Colonic mucosa (tissue), 4 donors: Measurements from ENCODE around the gene ABLIM2. TPM values are rescaled to one million over a fixed set of nuclear protein-coding genes. Genes with fewer than 3 reads are reported as not detected.
A peak's percentile ranks its signal among the peaks of the same experiment; 100 is the strongest.

ENCODE experiments used
- DNase-seq: peaks from one replicate; pipeline ENCODE4 v3.0.0-alpha.2; 2020
- H3K27ac ChIP-seq: fragments of 200-600 bp; one replicate; pipeline ENCODE4 v1.8.0; 2021
- H3K27me3 ChIP-seq: fragments of 200-600 bp; one replicate; pipeline ENCODE4 v1.8.0; 2021
- H3K36me3 ChIP-seq: fragments of 200-600 bp; one replicate; pipeline ENCODE4 v1.8.0; 2021
- H3K4me1 ChIP-seq: fragments of 200-600 bp; one replicate; pipeline ENCODE4 v1.8.0; 2021; ENCODE audit warnings: mild to moderate bottlenecking
- H3K4me3 ChIP-seq: fragments of 200-600 bp; one replicate; pipeline ENCODE4 v1.8.0; 2021
- H3K9ac ChIP-seq, 2 donors: one replicate each; pipeline ENCODE4 v1.7.0; 2013; ENCODE audit warnings: control low read depth in 2 of 2, low read depth in 2 of 2, low read length in 2 of 2
- H3K9me3 ChIP-seq: fragments of 200-600 bp; one replicate; pipeline ENCODE4 v1.8.0; 2021
- intact Hi-C: fragments of 100-400 bp; cut with DNase I; formaldehyde crosslinking; loops from one replicate; pipeline ENCODE4 v1.14.1; 2022
- total RNA-seq, 2 donors: library from RNA; stranded (reverse); fragmentation: NEBNext Ultra II Directional in 1 of 2; extraction: Animal tissue kit (Norgen Biotek cat#: 25700) in 1 of 2; gene quantifications; one replicate each; pipeline ENCODE4 v1.2.1, GENCODE V29; 2021
- TF ChIP-seq, protein P1 (sequence below): fragments of 200-600 bp; IDR thresholded peaks from one replicate; pipeline ENCODE4 v1.8.0; 2022; ENCODE audit warnings: antibody characterized with exemption, mild to moderate bottlenecking
- donor health status: healthy.
- donor health status: DM: no; HTN: no; CAD: no.
- donor health status: DM: no; HTN: no; CAD: no.

The ABLIM2 gene
- total RNA-seq, 2 donors from 2014 or later: 11.1 to 11.5 TPM

DNA sequence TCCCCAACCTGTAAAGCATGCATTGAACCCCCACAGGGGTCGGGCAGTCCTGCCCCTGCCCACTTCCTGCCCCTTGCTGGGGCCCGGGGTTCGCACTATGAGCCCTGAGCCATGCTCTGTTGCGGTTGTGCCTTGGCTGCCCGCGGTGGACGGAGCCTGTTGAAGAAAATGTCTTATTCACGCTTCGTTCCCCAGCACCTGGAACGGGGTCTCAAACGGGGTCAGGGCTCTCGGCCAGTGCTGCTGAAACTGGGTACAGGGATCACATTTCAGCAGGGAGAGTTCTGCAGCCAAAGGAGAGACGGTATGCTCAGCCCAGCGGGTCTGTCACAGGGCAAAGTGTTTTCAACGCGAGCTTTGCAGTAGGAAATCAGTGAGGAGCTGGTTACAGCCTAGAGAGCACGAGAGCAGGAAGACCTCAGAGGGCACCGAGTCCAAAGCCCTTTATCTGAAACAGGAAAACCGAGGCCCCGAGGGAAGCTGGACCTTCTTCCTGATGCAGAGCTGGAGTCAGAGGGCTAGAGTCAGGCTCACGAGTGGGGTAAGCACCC is 172.6 kb downstream of the ABLIM2 start:
- intact Hi-C loops: loop anchor here (5.0 kb wide), 2 partner anchors 49 to 224 kb away; partner anchors contain the start of gene AFAP1
- H3K27me3 ChIP-seq: no peaks in the 10 kb centered on the region
- H3K36me3 ChIP-seq: no peaks in the 10 kb centered on the region
- H3K9ac ChIP-seq: no peak overlapping the region
- H3K9me3 ChIP-seq: no peaks in the 10 kb centered on the region
- TF ChIP-seq, protein P1, sequence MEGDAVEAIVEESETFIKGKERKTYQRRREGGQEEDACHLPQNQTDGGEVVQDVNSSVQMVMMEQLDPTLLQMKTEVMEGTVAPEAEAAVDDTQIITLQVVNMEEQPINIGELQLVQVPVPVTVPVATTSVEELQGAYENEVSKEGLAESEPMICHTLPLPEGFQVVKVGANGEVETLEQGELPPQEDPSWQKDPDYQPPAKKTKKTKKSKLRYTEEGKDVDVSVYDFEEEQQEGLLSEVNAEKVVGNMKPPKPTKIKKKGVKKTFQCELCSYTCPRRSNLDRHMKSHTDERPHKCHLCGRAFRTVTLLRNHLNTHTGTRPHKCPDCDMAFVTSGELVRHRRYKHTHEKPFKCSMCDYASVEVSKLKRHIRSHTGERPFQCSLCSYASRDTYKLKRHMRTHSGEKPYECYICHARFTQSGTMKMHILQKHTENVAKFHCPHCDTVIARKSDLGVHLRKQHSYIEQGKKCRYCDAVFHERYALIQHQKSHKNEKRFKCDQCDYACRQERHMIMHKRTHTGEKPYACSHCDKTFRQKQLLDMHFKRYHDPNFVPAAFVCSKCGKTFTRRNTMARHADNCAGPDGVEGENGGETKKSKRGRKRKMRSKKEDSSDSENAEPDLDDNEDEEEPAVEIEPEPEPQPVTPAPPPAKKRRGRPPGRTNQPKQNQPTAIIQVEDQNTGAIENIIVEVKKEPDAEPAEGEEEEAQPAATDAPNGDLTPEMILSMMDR: no peak
- peaks cover 7% of the 10 kb centered on the region for H3K4me1 ChIP-seq
- H3K27ac ChIP-seq: no peak overlapping the region
- H3K4me3 ChIP-seq: no peak overlapping the region
- no peak for DNase-seq

DNA sequence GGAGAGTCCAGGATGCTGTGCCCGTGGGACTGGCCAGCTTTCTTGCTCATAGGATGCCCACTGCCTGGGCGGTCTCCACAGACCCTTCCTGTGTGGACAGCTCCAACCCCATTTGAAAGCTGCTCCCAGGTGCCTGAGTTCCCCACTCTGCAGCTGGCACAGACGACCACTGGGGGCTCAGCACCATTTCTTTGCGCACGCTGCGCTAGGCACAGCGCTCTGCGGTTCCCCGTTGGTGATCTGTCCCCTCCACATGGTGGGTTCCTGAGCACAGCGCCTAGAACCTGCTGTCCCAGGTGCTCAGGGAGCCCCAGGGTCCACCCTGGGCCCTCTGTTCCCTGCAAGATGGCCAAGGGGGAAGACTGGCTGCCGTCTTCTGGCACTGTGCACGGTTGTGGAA is 173.5 kb downstream of the ABLIM2 start:
- intact Hi-C loops: loop anchor here (5.0 kb wide), 2 partner anchors 48 to 223 kb away; partner anchors contain the start of gene AFAP1

DNA sequence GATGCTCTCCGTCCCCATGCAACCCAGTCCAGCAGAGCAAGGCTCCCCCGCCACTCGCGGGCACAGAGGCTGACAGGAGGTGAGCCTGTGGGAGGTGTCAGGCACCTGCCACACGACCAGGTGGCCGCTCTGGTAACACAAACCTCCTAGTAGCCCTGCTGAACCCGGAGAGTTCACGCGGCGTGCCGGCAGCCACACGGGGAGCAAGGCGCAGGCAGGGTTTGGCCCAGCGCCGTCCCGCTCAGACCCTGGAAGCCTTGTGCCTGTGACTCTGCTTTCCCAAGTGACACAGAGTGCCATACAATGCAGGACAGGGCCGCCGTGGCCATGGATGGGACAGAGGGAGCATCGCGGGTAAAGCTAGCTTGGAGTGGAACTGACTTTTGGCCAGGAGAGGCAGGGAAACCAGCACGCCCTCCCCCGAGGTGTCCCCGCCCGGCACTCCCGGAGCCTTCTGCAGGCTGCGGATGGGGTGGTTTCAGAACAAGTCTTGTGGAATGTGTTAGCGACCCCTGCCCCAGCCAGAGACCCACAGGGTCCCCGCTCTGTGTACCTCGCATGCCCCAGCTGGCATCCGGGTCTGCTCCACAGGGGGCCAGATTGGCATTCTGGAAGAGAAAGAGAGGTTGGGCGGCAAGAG is 174.2 kb downstream of the ABLIM2 start:
- Histone ChIP-seq H3K27me3 (no peaks in the 10 kb centered on the region), H3K4me1 (peaks cover 13% of the 10 kb centered on the region), H3K36me3 (no peaks in the 10 kb centered on the region), H3K9me3 (no peaks in the 10 kb centered on the region), H3K27ac (no peak overlapping the region), H3K9ac (peak overlapping the region; percentile 8 to 66), H3K4me3 (no peak overlapping the region)
- TF ChIP-seq, protein P1: no peak
- intact Hi-C loops: no loop called here
- peak; percentile 34 for DNase-seq

More for the DNA sequence above, 173.5 kb downstream of the ABLIM2 start:
- Histone ChIP-seq H3K27me3 (no peaks in the 10 kb centered on the region), H3K36me3 (no peaks in the 10 kb centered on the region), H3K9ac (no peak overlapping the region), H3K4me3 (no peak overlapping the region), H3K4me1 (peaks cover 11% of the 10 kb centered on the region), H3K27ac (no peak overlapping the region), H3K9me3 (no peaks in the 10 kb centered on the region)
- TF ChIP-seq, protein P1: no peak
- DNase-seq: no peak

DNA sequence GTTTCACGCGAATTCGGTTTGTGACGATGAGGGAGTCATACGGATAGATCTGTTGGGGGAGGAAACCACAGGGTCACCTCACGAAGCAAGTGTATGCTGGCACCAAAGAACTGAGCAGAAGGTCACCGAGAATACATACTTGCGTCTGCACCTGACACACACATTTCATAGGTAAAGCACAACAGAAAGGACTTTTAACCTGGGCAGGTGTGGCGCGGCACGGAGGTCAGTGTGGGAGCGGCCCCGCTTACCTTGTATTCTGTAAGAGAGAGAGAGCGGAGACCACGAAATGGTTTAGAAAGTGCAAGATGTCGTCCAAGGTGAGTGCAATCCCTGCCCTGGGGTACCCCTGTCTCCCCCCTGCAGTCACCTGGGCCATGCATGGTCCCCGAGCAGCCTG is 175.3 kb downstream of the ABLIM2 start:
- TF ChIP-seq, protein P1: no peak
- Histone ChIP-seq H3K9ac (peak overlapping the region in 1 of 2 donors; percentile 66), H3K27me3 (no peaks in the 10 kb centered on the region), H3K27ac (no peak overlapping the region), H3K9me3 (no peaks in the 10 kb centered on the region), H3K4me1 (peaks cover 17% of the 10 kb centered on the region), H3K4me3 (no peak overlapping the region), H3K36me3 (no peaks in the 10 kb centered on the region)
- intact Hi-C loops: no loop called here
- DNase-seq: peak; percentile 78

DNA sequence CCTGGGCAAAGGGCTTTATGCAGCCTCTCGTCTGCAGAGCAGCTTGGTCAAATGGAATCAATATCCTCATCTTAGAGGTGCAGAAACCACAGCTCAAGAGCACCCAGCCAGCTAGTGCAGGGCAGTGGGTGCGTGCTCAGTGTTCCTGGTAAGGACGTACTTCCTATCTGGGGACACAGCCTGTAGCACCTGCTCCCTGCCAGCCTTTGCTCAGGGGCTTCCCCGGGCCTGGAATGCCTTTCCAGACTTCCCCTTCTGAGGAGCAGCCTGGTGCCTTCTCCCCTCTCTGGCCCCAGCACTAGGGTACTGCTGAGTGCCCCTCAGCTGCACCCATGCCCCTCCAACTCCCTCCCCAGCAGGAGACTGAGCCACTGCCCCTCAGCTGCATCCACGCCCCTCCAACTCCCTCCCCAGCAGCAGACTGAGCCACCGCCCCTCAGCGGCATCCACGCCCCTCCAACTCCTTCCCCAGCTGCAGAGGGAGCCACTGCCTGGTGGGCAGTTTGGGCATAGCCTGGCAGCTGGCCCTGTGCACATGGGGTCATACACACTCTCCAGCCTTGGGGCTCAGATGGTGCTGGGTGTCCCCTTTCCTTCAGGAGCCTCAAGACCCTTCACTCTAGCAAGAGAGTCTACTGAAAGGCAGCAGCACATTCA is 176.7 kb downstream of the ABLIM2 start:
- no peaks in the 10 kb centered on the region for H3K27me3 ChIP-seq
- intact Hi-C loops: no loop called here
- no peak overlapping the region for H3K4me3 ChIP-seq
- no peaks in the 10 kb centered on the region for H3K9me3 ChIP-seq
- peak overlapping the region; percentile 12 for H3K27ac ChIP-seq
- H3K9ac ChIP-seq: peak overlapping the region in 1 of 2 donors; percentile 57
- DNase-seq: peak; percentile 47
- TF ChIP-seq, protein P1: no peak
- peaks cover 17% of the 10 kb centered on the region for H3K4me1 ChIP-seq
- H3K36me3 ChIP-seq: no peaks in the 10 kb centered on the region
